KMS-11 (cell line): ENCODE data around the gene TUBD1.

Source experiments
- H2AFZ ChIP-seq: fragments of 200-600 bp; sonication (generic); 2 replicates; pipeline ENCODE4 v1.6.1; 2016; ENCODE audit warnings: antibody characterized with exemption, mixed run types, low read depth
- H3K27ac ChIP-seq: fragments of 200-600 bp; sonication (generic); 2 replicates; pipeline ENCODE4 v1.6.1; 2016; ENCODE audit warnings: mild to moderate bottlenecking, mixed run types
- H3K27me3 ChIP-seq: fragments of 200-600 bp; sonication (generic); 2 replicates; pipeline ENCODE4 v1.6.1; 2017; ENCODE audit warnings: mild to moderate bottlenecking, low read depth, mixed run types, moderate library complexity; ENCODE audit not compliant: insufficient read depth
- H3K36me3 ChIP-seq: fragments of 200-600 bp; sonication (generic); 2 replicates; pipeline ENCODE4 v1.6.1; 2017; ENCODE audit warnings: mild to moderate bottlenecking, mixed run types; ENCODE audit not compliant: insufficient read depth
- H3K4me1 ChIP-seq: fragments of 200-600 bp; sonication (generic); 2 replicates; pipeline ENCODE4 v1.6.1; 2016; ENCODE audit warnings: mild to moderate bottlenecking, low read depth, mixed run types; ENCODE audit not compliant: poor library complexity, severe bottlenecking
- H3K4me2 ChIP-seq: fragments of 200-600 bp; sonication (generic); 2 replicates; pipeline ENCODE4 v1.7.0; 2016; ENCODE audit warnings: mild to moderate bottlenecking, mixed run types
- H3K4me3 ChIP-seq: fragments of 200-600 bp; sonication (generic); IDR thresholded peaks from 2 replicates; pipeline ENCODE4 v1.6.1; 2017; ENCODE audit warnings: low read depth, low read length, mixed read lengths; ENCODE audit not compliant: insufficient read depth
- H3K79me2 ChIP-seq: fragments of 200-600 bp; sonication (generic); 2 replicates; pipeline ENCODE4 v1.6.1; 2016; ENCODE audit warnings: low read depth, mixed run types; ENCODE audit not compliant: insufficient read depth
- H3K9ac ChIP-seq: fragments of 200-600 bp; sonication (generic); 2 replicates; pipeline ENCODE4 v1.6.1; 2016; ENCODE audit warnings: mild to moderate bottlenecking, mixed run types
- H4K20me1 ChIP-seq: fragments of 200-600 bp; sonication (generic); 2 replicates; pipeline ENCODE4 v1.6.1; 2016; ENCODE audit warnings: mild to moderate bottlenecking, mixed run types; ENCODE audit not compliant: insufficient read depth
- CTCF ChIP-seq: fragments of 200-600 bp; sonication (generic); conservative IDR thresholded peaks from 2 replicates; pipeline ENCODE4 v1.6.1; 2017; ENCODE audit warnings: low read depth, mild to moderate bottlenecking, antibody characterized with exemption, low read length, moderate library complexity, mixed read lengths

The TUBD1 gene

GRCh38 chr17:59901604-59902003 lies 8.9 kb upstream of the TUBD1 start:
- no peaks in the 10 kb centered on the region for H3K36me3 ChIP-seq
- H3K4me3 ChIP-seq, result no peak overlapping the region
- no peak overlapping the region for H3K4me2 ChIP-seq
- H3K27ac ChIP-seq, result no peak overlapping the region
- peaks cover 96% of the 10 kb centered on the region for H3K79me2 ChIP-seq
- H4K20me1 ChIP-seq, result peaks cover 18% of the 10 kb centered on the region; the same call in 1 of the 2 replicates
- no peak overlapping the region for H3K9ac ChIP-seq
- TF ChIP-seq CTCF, result no peak
- peaks cover 22% of the 10 kb centered on the region for H3K4me1 ChIP-seq
- H3K27me3 ChIP-seq, result no peaks in the 10 kb centered on the region
- no peak overlapping the region for H2AFZ ChIP-seq

- TF ChIP-seq CTCF, result peak; percentile 37; the same call in 1 of the 2 replicates
- no peak overlapping the region for H2AFZ ChIP-seq
Measured at GRCh38 chr17:59899099-59899498, 6.4 kb upstream of the TUBD1 start.

GRCh38 chr17:59897090-59897489 lies 4.3 kb upstream of the TUBD1 start:
- Histone ChIP-seq H4K20me1 (peaks cover 22% of the 10 kb centered on the region; the same call in 1 of the 2 replicates), H3K4me1 (peaks cover 39% of the 10 kb centered on the region), H3K36me3 (no peaks in the 10 kb centered on the region), H2AFZ (no peak overlapping the region), H3K4me2 (no peak overlapping the region), H3K27ac (no peak overlapping the region), H3K27me3 (no peaks in the 10 kb centered on the region), H3K4me3 (no peak overlapping the region), H3K79me2 (peaks cover 95% of the 10 kb centered on the region), H3K9ac (no peak overlapping the region)
- TF ChIP-seq CTCF, result no peak

More at GRCh38 chr17:59899099-59899498, 6.4 kb upstream of the TUBD1 start:
- Histone ChIP-seq H3K27me3 (no peaks in the 10 kb centered on the region), H3K4me2 (no peak overlapping the region), H3K9ac (no peak overlapping the region), H3K4me1 (peaks cover 39% of the 10 kb centered on the region), H4K20me1 (peaks cover 18% of the 10 kb centered on the region; the same call in 1 of the 2 replicates), H3K27ac (no peak overlapping the region), H3K79me2 (peaks cover 96% of the 10 kb centered on the region), H3K36me3 (no peaks in the 10 kb centered on the region), H3K4me3 (no peak overlapping the region)

- H3K79me2 ChIP-seq, result peaks cover 80% of the 10 kb centered on the region
- no peaks in the 10 kb centered on the region for H3K27me3 ChIP-seq
- peak overlapping the region; percentile 71 for H3K27ac ChIP-seq
- peaks cover 37% of the 10 kb centered on the region for H3K4me1 ChIP-seq
- TF ChIP-seq CTCF, result no peak
- peaks cover 17% of the 10 kb centered on the region; the same call in 1 of the 2 replicates for H4K20me1 ChIP-seq
- H3K36me3 ChIP-seq, result no peaks in the 10 kb centered on the region
- peak overlapping the region; percentile 97 for H3K4me2 ChIP-seq
- no peak overlapping the region for H3K4me3 ChIP-seq
- peak overlapping the region; percentile 60; the same call in 1 of the 2 replicates for H2AFZ ChIP-seq
- peak overlapping the region; percentile 89 for H3K9ac ChIP-seq
Measured at GRCh38 chr17:59893676-59894100, 945 bp upstream of the TUBD1 start.
